Parathyroid adenoma (tissue), 2 donors: ENCODE data around the gene ITSN1.
A peak's percentile ranks its signal among the peaks of the same experiment; 100 is the strongest.

ENCODE experiments used
- H2AFZ ChIP-seq: fragments of 300-600 bp; sonication (generic); one replicate; pipeline ENCODE4 v1.7.0; 2017; ENCODE audit warnings: antibody characterized with exemption, mild to moderate bottlenecking
- H3K27ac ChIP-seq: fragments of 300-600 bp; sonication (generic); one replicate; pipeline ENCODE4 v1.7.0; 2017
- H3K27me3 ChIP-seq: fragments of 300-600 bp; sonication (generic); one replicate; pipeline ENCODE4 v1.7.0; 2017; ENCODE audit warnings: low read length; ENCODE audit not compliant: control insufficient read depth, insufficient read depth
- H3K36me3 ChIP-seq: fragments of 300-600 bp; sonication (generic); one replicate; pipeline ENCODE4 v1.7.0; 2017; ENCODE audit warnings: low read length; ENCODE audit not compliant: control insufficient read depth, insufficient read depth
- H3K4me1 ChIP-seq: fragments of 300-600 bp; sonication (generic); one replicate; pipeline ENCODE4 v1.7.0; 2017; ENCODE audit warnings: control low read depth
- H3K4me2 ChIP-seq: fragments of 300-600 bp; sonication (generic); one replicate; pipeline ENCODE4 v1.7.0; 2017; ENCODE audit warnings: low read length
- H3K4me3 ChIP-seq: fragments of 300-600 bp; sonication (generic); one replicate; pipeline ENCODE4 v1.7.0; 2017; ENCODE audit warnings: low read depth, low read length
- H3K79me2 ChIP-seq: fragments of 300-600 bp; sonication (generic); one replicate; pipeline ENCODE4 v1.7.0; 2017; ENCODE audit warnings: control low read depth
- H3K9ac ChIP-seq: fragments of 300-600 bp; sonication (generic); one replicate; pipeline ENCODE4 v1.7.0; 2017; ENCODE audit warnings: mild to moderate bottlenecking
- H3K9me3 ChIP-seq: fragments of 300-600 bp; sonication (generic); one replicate; pipeline ENCODE4 v1.7.0; 2017; ENCODE audit warnings: low read length; ENCODE audit not compliant: control insufficient read depth
- CTCF ChIP-seq: fragments of 300-600 bp; sonication (generic); IDR thresholded peaks from one replicate; pipeline ENCODE4 v1.7.0; 2017; ENCODE audit warnings: antibody characterized with exemption, mild to moderate bottlenecking
- donor health status: primary hyperparathyroidism.

Gene ITSN1

GRCh38 chr21:33909756-33910155, 267.5 kb downstream of the ITSN1 start:
- Histone ChIP-seq H3K4me2 (no peak overlapping the region), H3K36me3 (no peaks in the 10 kb centered on the region), H3K27me3 (no peaks in the 10 kb centered on the region), H2AFZ (no peak overlapping the region), H3K4me3 (no peak overlapping the region), H3K4me1 (peaks cover 3% of the 10 kb centered on the region), H3K9me3 (no peaks in the 10 kb centered on the region), H3K79me2 (no peaks in the 10 kb centered on the region), H3K9ac (no peak overlapping the region), H3K27ac (no peak overlapping the region)
- no peak for TF ChIP-seq CTCF

- H3K9ac ChIP-seq = no peak overlapping the region
These were observed 271.9 kb downstream of the ITSN1 start for GRCh38 chr21:33914188-33914587.

DNA sequence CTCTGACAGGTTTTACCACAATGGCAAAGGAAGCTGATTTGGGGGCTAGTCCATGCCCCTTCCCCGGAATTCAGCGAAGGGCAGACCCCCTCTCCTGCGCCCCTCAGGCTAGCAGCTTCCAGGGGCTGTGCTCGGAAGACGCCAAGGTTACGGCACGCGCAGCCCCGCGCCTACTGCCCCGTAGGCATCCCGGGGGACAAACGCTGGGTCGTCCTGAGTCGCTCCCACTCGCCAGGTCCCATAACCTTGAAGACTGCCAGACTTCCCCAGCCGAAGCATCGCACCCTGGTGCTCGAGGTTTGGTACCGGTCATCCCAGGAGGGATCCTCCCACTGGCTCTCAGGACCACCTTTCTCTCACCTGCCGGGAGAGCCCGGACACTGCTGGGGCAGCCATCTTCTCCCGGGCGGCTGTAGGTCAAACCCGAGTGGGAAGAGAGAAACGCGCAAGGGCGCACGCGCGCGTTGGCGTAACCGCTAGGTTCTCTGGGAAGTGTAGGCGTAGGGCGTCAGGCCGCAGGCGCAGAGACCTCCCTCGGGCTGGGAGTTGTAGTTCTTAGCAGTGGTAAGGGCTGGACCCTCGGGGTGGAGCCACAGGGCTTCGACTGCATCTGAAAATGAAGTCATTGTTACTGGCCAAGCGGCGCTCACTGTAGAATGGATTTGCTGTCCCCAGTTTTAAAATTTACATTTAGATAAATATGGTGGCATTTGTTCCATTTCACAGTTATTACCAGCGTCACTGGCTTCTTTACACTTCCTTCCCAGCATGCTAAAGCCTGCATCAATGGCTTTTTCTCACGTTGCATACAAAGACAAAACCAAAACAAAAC, 273.3 kb downstream of the ITSN1 start, which contains the start of gene ATP5PO:
Gene ATP5PO (minus strand): TSS at position 437 of the 832 bp plus-strand sequence. CDS start 41 bp downstream, at position 396.
- H3K36me3 ChIP-seq = no peaks in the 10 kb centered on the region
- H3K9ac ChIP-seq = peak within 1 kb of the TSS; percentile 49
- H3K4me1 ChIP-seq = peaks cover 3% of the 10 kb centered on the region
- no peaks in the 10 kb centered on the region for H3K9me3 ChIP-seq
- peak within 1 kb of the TSS; percentile 80 for H3K27ac ChIP-seq
- peak within 1 kb of the TSS; percentile 87 for H3K4me3 ChIP-seq
- no peaks in the 10 kb centered on the region for H3K27me3 ChIP-seq
- H2AFZ ChIP-seq = peak within 1 kb of the TSS; percentile 87
- peak within 1 kb of the TSS; percentile 64 for H3K4me2 ChIP-seq
- peaks cover 4% of the 10 kb centered on the region for H3K79me2 ChIP-seq
- TF ChIP-seq CTCF = no peak

More at GRCh38 chr21:33914188-33914587, 271.9 kb downstream of the ITSN1 start:
- Histone ChIP-seq H3K4me1 (peaks cover 3% of the 10 kb centered on the region), H3K27me3 (no peaks in the 10 kb centered on the region), H3K36me3 (no peaks in the 10 kb centered on the region), H3K4me2 (peak overlapping the region; percentile 49), H3K9me3 (no peaks in the 10 kb centered on the region), H3K27ac (no peak overlapping the region), H3K4me3 (peak overlapping the region; percentile 87), H3K79me2 (peaks cover 4% of the 10 kb centered on the region), H2AFZ (no peak overlapping the region)
- TF ChIP-seq CTCF = no peak

- Histone ChIP-seq H3K27me3 (no peaks in the 10 kb centered on the region), H3K4me2 (peak overlapping the region; percentile 64), H3K4me1 (peaks cover 3% of the 10 kb centered on the region), H3K36me3 (no peaks in the 10 kb centered on the region), H3K27ac (no peak overlapping the region), H3K9ac (no peak overlapping the region), H3K79me2 (peaks cover 4% of the 10 kb centered on the region), H3K4me3 (peak overlapping the region; percentile 87), H3K9me3 (no peaks in the 10 kb centered on the region), H2AFZ (peak overlapping the region; percentile 87)
- no peak for TF ChIP-seq CTCF
These were observed 273.9 kb downstream of the ITSN1 start for GRCh38 chr21:33916200-33916567.
